Fibroblast of upper back skin (primary cell): ENCODE data around the gene KL.

Source experiments
- DNase-seq: peaks from one replicate; pipeline ENCODE4 v3.0.0-alpha.2; 2013

KL gene

DNA sequence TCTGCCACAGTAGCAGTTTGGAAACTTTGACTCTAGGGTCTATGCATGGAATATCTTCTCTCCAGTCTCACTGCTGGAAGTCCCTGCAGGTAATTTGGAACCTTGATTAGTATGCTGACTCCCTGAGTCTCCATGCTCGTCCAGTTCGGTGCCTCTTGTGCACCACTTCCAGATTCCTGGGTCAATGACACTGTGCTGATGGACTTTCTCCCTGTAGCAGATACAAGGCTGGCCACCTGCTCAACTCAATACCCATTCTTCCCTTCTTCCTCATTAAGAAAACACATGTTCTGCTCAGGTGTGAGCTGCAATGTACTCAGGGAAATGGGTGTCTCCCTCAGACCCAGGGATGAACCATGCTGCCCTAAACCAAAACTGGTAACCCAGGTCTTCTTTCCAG, 99.1 kb downstream of the KL start:
- no peak for DNase-seq
